GM19397 (cell line): ENCODE data around the gene HSPA4.
A peak's percentile ranks its signal among the peaks of the same experiment; 100 is the strongest.

Experiments
- ATAC-seq: cut with Tn5 transposase; IDR thresholded peaks from one replicate; pipeline ENCODE4 v1.9.1; 2021; ENCODE audit warnings: mild to moderate bottlenecking, moderate library complexity; ENCODE audit not compliant: unreplicated experiment

Gene HSPA4

GRCh38 chr5:133088064-133088463 is 36.3 kb downstream of the HSPA4 start:
- no peak for ATAC-seq

- ATAC-seq = no peak
Measured at GRCh38 chr5:133091034-133091433, 39.2 kb downstream of the HSPA4 start.

GRCh38 chr5:133106343-133106742 is 54.5 kb downstream of the HSPA4 start:
- no peak for ATAC-seq

GRCh38 chr5:133106761-133107572 is 55.2 kb downstream of the HSPA4 start:
- ATAC-seq = no peak

- no peak for ATAC-seq
Measured at GRCh38 chr5:133108481-133108921, 56.7 kb downstream of the HSPA4 start.

GRCh38 chr5:133109655-133110483 is 58.1 kb downstream of the HSPA4 start:
- ATAC-seq = no peak

- ATAC-seq = no peak
Measured at GRCh38 chr5:133110709-133111108, 58.9 kb downstream of the HSPA4 start.

- ATAC-seq = peak; percentile 47
Measured at GRCh38 chr5:133111299-133111698, 59.5 kb downstream of the HSPA4 start.

GRCh38 chr5:133112026-133112660 is 60.3 kb downstream of the HSPA4 start:
- ATAC-seq = no peak

GRCh38 chr5:133113331-133114061 is 61.7 kb downstream of the HSPA4 start:
- ATAC-seq = no peak

GRCh38 chr5:133114166-133114932 is 62.5 kb downstream of the HSPA4 start:
- ATAC-seq = no peak

- no peak for ATAC-seq
Measured at GRCh38 chr5:133114933-133115310, 63.1 kb downstream of the HSPA4 start.

GRCh38 chr5:133116601-133117000 is 64.8 kb downstream of the HSPA4 start:
- ATAC-seq = no peak

- ATAC-seq = no peak
Measured at GRCh38 chr5:133117166-133117911, 65.5 kb downstream of the HSPA4 start.

- no peak for ATAC-seq
Measured at GRCh38 chr5:133117912-133118445, 66.2 kb downstream of the HSPA4 start.

GRCh38 chr5:133118741-133119140 is 66.9 kb downstream of the HSPA4 start:
- ATAC-seq = no peak

- ATAC-seq = no peak
Measured at GRCh38 chr5:133119233-133119711, 67.5 kb downstream of the HSPA4 start.

- no peak for ATAC-seq
Measured at GRCh38 chr5:133120156-133120750, 68.4 kb downstream of the HSPA4 start.

- ATAC-seq = no peak
Measured at GRCh38 chr5:133121080-133121479, 69.3 kb downstream of the HSPA4 start.
